ENCODE measurements around the gene PTPN23. TPM values are rescaled to one million over a fixed set of nuclear protein-coding genes. Genes with fewer than 3 reads are reported as not detected.

The PTPN23 gene
- total RNA-seq, 2 experiments from 2014 or later = 20.7 to 22.6 TPM

GRCh38 chr3:47428662-47429061 lies 47.8 kb downstream of the PTPN23 start:
- intact Hi-C loops (cut with micrococcal nuclease) = no loop called here
- no peak for TF ChIP-seq CTCF (IDR thresholded peaks at IDR 0.05)
- Mint-ChIP-seq H3K27me3 (no peaks in the 10 kb centered on the region), H3K9me3 (no peaks in the 10 kb centered on the region), H3K4me3 (no peak overlapping the region), H3K4me1 (ENCODE audit: low read depth) (no peaks in the 10 kb centered on the region), H3K36me3 (ENCODE audit: low read depth) (peaks cover 13% of the 10 kb centered on the region), H3K27ac (peak overlapping the region; percentile 22)
- DNase-seq = no peak
- CTCF ChIA-PET = interaction anchor here (0.9 to 2.9 kb wide), 3 partner anchors 7 to 48 kb away, joined by 4 to 14 read pairs (median 5); no protein-coding TSS in a partner anchor
- POLR2A ChIA-PET = no interaction called here
- ATAC-seq = no peak

- intact Hi-C loops (cut with micrococcal nuclease) = no loop called here
- no peak for TF ChIP-seq CTCF (IDR thresholded peaks at IDR 0.05)
- H3K9me3 Mint-ChIP-seq = no peaks in the 10 kb centered on the region
- H3K4me1 Mint-ChIP-seq (ENCODE audit: low read depth) = peaks cover 4% of the 10 kb centered on the region
- ATAC-seq (no peak), DNase-seq (no peak)
- H3K27me3 Mint-ChIP-seq = no peaks in the 10 kb centered on the region
- peak overlapping the region; percentile 2 for H3K27ac Mint-ChIP-seq
- H3K36me3 Mint-ChIP-seq (ENCODE audit: low read depth) = peaks cover 18% of the 10 kb centered on the region
- ChIA-PET POLR2A (interaction anchor here (1.0 to 1.3 kb wide), 3 partner anchors 9 to 82 kb away, joined by 3 to 4 read pairs (median 4); no protein-coding TSS in a partner anchor), CTCF (interaction anchor here (1.2 to 2.9 kb wide), 3 partner anchors 8 to 10 kb away, joined by 4 to 14 read pairs (median 5); no protein-coding TSS in a partner anchor)
- H3K4me3 Mint-ChIP-seq = no peak overlapping the region
These were observed 48.9 kb downstream of the PTPN23 start for GRCh38 chr3:47429476-47430270.

GRCh38 chr3:47430606-47431005 lies 49.8 kb downstream of the PTPN23 start:
- CTCF ChIA-PET = interaction anchor here (1.2 to 2.9 kb wide), 3 partner anchors 9 to 1006 kb away, joined by 4 to 14 read pairs (median 4); no protein-coding TSS in a partner anchor
- intact Hi-C loops (cut with micrococcal nuclease) = no loop called here
- H3K27ac Mint-ChIP-seq = peak overlapping the region; percentile 24
- H3K4me3 Mint-ChIP-seq = no peak overlapping the region
- no peaks in the 10 kb centered on the region for H3K9me3 Mint-ChIP-seq
- peaks cover 4% of the 10 kb centered on the region for H3K4me1 Mint-ChIP-seq (ENCODE audit: low read depth)
- no peak for TF ChIP-seq CTCF (IDR thresholded peaks at IDR 0.05)
- ATAC-seq = no peak
- H3K27me3 Mint-ChIP-seq = no peaks in the 10 kb centered on the region
- POLR2A ChIA-PET = interaction anchor here (0.6 to 1.3 kb wide), 3 partner anchors 10 to 202 kb away, joined by 4 read pairs; no protein-coding TSS in a partner anchor
- DNase-seq = no peak
- H3K36me3 Mint-ChIP-seq (ENCODE audit: low read depth) = peaks cover 19% of the 10 kb centered on the region

- ChIA-PET POLR2A (interaction anchor here (0.5 kb wide), 1 partner anchor 22 kb away, joined by 3 read pairs; no protein-coding TSS in a partner anchor), CTCF (interaction anchor here (1.2 to 2.9 kb wide), 2 partner anchors 10 to 1005 kb away, joined by 4 to 14 read pairs; no protein-coding TSS in a partner anchor)
- ATAC-seq = no peak
- no peak overlapping the region for H3K4me3 Mint-ChIP-seq
- no peak for TF ChIP-seq CTCF (IDR thresholded peaks at IDR 0.05)
- H3K36me3 Mint-ChIP-seq (ENCODE audit: low read depth) = peaks cover 19% of the 10 kb centered on the region
- peak overlapping the region; percentile 24 for H3K27ac Mint-ChIP-seq
- H3K9me3 Mint-ChIP-seq = no peaks in the 10 kb centered on the region
- peaks cover 4% of the 10 kb centered on the region for H3K4me1 Mint-ChIP-seq (ENCODE audit: low read depth)
- DNase-seq = no peak
- intact Hi-C loops (cut with micrococcal nuclease) = no loop called here
- H3K27me3 Mint-ChIP-seq = no peaks in the 10 kb centered on the region
These were observed 50.4 kb downstream of the PTPN23 start for GRCh38 chr3:47431225-47431624.

- peaks cover 4% of the 10 kb centered on the region for H3K4me1 Mint-ChIP-seq (ENCODE audit: low read depth)
- H3K27ac Mint-ChIP-seq = no peak overlapping the region
- DNase-seq (no peak), ATAC-seq (no peak)
- peaks cover 19% of the 10 kb centered on the region for H3K36me3 Mint-ChIP-seq (ENCODE audit: low read depth)
- no peak for TF ChIP-seq CTCF (IDR thresholded peaks at IDR 0.05)
- H3K9me3 Mint-ChIP-seq = no peaks in the 10 kb centered on the region
- H3K27me3 Mint-ChIP-seq = no peaks in the 10 kb centered on the region
- intact Hi-C loops (cut with micrococcal nuclease) = no loop called here
- CTCF ChIA-PET = interaction anchor here (1.1 to 4.9 kb wide), 2 partner anchors 12 kb away, joined by 3 to 24 read pairs; no protein-coding TSS in a partner anchor
- POLR2A ChIA-PET = no interaction called here
- H3K4me3 Mint-ChIP-seq = no peak overlapping the region
These were observed 51.9 kb downstream of the PTPN23 start for GRCh38 chr3:47432673-47433072.
